ENCODE results near the gene FAHD1.
"Not testable (repeated sequence)": the region's sequence is repeated elsewhere in the genome, so short reads cannot be mapped to it uniquely, and the experiment has no call there.

FAHD1 gene

DNA sequence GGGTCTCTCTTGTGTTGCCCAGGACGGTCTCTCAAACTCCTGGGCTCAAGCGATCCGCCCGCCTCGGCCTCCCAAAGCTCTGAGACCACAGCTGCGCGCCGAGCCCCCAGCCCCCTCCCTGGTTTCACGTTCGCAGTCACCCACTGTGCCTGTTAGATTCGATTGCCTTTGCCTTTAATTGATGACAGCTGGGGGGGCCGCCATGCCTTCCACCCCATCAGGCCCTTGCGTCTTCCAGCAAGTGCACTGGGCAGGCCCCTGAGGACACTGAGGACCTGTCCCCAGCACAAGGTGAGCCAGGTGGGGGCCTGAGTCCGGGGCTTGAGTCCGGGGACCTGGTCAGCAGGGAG lies 36.8 kb upstream of the FAHD1 start:
- DNase-seq: no peak

DNA sequence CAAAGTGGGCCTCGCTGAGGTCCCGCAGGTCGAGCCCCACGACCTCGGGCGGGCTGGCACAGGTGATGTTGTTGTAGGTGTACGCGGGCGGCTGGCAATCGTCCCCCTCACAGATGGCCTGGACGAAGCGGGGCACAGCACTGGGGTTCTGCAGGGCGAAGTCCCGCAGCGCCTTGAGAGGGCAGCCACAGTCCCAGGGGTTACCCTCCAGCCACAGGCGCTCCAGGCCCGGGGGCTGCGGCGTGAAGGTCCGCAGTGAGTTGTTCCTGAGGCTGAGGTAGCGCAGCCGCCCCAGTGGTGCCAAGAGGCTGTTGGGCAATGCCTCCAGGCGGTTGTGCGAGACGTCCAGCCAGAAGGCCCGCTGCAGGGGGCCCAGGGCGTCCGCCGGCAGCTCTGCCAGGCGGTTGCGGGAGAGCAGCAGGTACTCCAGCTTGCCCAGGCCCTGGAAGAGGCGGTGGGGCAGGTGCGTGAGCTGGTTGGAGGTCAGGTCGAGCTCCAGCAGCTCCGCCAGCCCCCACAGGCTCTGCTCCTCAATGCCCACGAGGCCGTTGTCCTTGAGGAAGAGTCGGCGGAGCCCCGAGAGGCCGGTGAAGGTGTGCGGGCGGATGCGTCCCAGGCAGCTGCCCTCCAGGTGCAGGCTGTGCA lies 36.3 kb upstream of the FAHD1 start:
- DNase-seq: no peak

DNA sequence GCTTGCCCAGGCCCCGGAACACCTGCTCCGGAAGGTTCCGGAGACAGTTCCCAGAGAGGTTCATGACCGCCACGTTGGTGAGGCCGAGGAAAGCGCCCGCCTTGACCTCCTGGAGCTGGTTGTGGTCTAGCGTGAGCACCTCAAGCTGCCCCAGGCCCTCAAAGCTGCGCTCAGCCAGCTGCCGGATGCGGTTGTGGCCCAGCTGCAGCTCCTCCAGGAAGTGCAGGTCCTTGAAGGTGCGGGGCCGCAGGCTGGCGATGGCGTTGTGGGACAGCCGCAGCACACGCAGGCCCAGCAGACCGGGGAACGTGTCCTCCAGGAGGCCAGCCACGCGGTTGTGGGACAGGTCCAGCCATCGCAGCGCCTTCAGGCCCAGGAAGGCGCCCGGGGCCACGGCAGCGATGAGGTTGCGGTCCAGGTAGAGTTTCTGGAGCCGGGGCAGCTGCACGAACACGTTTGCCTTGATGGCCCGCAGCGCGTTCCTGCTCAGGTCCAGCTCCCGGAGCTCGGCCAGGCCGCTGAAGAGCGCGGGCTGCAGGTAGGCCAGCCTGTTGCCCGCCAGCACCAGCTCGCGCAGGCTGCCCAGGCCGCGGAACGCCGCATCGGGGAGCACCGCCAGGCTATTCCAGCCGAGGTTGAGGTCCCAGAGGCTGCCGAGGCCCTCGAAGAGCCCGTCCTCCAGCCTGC lies 35.6 kb upstream of the FAHD1 start:
- DNase-seq: no peak

DNA sequence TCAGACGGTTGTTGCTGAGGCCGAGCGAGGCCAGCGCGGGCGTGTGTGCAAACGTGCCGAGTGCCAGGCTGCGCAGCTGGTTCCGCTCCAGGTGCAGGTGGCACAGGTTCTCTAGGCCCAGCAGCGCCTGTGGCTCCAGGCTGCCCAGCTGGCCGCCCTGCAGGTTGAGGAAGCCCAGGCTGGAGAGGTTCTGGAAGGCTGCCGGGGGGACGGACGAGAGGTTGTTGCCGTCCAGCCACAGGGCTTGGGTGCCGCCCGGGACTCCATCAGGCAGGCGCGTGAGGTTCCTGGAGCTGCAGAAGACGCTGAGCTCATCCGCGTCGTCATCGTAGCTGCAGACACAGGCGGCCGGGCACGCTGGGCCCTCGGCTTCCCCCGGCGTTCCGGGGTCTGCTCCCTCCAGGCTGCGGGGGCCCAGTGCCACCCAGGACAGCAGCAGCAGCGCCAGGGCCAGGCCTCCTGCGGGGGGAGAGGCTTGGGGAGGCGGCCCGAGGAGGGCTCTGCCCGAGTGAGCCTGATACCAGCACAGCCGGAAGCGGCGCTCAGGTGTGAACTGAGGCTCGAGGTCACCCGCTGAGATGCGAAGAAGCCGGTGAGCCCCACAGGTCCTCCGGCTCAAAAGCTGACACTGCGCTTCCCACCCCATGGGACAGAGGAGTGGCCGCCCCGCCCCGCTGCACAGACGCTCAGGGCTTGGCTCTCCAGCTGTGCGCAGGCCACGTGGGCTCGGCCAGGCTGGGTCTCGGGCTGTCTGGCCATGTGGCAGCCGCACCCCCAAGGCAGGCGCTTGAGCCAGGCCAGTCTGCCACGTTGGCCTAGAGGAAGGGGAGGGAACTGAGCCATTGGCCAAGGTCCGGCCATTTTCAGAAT lies 34.8 kb upstream of the FAHD1 start:
- DNase-seq: no peak

DNA sequence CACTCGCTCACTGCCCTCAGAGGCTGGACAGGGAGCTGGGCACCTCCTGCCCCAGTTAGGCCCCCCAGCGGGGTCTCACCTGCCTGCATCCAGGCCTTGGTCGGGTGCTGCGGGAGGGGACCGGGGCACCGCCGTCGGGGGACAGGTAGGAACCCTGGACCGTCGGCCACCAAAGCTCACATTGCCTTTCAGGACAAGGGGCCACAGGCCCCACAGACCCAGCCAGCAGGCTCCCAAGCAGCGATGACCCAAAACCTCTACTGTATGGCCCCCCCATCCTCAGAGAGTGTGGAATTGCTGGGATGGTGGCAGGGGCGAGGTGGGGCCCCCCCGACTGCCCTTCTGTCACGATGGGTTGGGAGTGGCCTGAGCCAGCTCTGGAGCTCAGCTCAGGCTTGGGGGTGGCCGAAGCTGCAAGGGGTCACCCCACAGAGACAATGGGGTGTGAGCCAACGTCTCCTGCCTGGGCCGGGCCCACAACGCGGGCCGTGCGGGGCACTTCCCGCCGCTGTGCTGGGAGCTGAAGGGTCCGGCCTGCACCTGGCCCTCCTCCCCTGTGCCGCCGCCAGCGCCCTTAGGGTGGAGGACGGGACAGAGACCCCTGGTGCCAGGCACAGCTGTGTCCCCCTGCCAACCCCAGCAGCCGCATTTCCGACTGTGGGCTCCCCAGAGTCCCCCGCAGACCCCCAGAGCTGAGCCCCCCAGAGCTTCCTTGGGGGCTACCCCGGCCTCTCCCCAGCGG lies 34.0 kb upstream of the FAHD1 start:
- no peak for DNase-seq

DNA sequence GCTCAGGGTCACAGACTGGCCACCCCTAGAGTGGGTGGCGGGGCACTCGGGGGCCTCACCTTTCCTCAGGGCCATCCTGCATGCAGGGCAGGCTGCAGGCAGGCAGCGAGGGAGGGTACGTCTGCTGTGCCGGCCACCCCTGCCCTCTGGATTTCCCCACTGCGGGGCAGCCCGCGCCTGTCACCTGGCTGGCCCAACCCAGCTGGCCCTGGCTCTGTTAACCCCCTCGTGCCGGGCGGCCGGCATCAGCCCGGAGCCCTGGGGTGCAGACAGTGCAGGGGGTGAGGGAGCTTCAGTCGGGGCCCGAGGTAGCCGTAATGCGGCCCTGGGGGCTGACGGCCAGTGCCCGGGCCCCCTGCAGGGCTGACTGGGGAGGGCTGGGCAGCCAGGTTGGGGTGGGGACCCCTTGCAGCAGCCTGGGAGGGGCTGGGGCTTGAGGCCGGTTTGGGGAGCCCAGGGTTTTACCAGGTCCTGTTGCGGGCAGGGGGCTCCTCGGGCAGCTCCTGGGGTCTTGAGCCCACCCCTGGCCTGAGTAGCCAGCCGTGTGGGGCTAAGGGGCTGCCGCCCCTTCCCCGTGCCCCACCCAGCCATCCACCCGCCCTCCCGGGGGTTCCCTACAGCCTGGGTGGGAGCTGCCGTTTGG lies 33.3 kb upstream of the FAHD1 start, which contains the start of gene IGFALS:
TSS of gene IGFALS (minus strand) at position 128 of the 643 bp plus-strand sequence. CDS start at position 75, 53 bp downstream.
- no peak for DNase-seq

DNA sequence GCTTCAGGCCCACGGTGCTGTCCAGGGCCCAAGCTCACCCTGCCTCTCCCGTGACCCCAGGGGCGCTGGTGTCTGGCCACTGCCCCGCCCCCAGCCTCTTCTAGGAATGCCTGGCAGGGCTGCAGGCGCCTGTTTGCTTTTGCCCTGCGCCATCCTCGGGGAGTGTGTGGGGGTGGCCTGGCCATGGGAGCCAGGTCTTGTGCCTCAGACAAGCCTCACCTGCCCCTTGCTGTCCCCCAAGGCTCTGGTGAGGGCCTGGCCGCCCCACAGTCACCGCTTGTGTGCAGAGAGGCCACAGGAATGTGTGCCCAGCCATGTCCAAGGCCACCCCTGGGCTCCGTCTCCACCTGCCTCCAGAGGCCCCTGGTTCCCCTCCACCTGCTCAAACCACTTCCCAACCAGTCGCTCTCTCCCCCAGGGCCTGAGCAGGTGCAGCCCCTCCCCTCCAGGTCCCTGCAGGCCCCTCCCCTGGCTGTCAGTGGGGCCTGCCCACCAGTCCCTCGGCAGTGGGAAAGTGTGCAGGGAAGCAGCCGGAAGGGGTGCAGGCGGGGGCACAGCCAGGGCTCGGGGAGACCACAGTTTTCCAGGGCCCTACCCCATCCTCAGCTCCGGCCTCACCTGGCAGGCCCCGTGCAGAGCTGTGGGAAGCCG lies 32.7 kb upstream of the FAHD1 start:
- no peak for DNase-seq

DNA sequence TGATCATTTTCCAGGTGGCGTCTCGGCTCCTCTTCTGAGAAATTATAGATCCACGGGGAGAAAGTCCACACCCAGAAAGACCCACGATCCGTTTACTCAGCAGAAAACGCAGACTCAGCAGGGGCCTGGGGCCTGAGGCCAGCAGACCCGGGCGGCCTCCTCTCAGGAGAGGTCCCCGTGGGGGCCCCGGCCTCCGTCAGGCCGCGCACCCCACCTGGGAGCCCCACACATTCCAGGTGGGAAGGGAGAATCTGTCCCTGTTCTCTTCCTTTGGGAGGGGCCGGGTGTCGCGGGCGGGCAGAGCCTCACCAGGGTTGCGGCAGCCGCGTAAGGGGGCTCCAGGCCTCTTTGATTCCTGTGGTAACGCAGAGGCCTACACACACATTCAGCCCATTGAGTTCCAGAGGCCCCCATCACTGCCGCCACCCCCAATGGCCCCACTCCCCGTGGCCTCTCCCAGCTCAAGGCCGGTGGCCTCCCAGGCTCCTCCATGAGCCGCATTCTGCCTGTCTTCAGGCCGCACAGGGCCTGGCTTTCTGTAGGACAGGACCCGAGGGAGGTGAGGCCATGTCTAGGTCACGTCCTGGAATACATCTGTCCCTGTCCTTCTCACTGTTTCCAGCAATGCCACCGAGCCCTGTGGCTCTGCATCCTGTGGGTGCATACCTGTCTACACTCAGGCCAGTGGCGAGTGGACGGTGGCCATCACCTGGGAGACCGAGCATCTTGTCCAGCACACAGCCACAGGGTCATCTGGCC lies 31.9 kb upstream of the FAHD1 start:
- no peak for DNase-seq

DNA sequence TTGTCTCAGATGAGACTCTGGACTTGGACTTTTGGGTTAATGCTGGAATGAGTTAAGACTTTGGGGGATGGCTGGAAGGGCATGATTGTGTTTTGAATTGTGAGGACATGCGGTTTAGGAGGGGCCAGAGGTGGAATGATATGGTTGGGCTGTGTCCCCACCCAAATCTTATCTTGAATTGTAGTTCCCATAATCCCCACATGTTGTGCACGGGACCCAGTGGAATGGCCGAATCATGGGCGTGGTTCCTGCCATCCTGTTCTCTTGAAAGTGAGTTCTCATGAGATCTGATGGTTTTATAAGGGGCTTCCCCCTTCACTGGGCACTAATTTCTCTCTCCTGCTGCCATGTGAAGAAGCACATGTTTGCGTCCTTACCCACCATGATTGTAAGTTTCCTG lies 27.7 kb upstream of the FAHD1 start:
- not testable (repeated sequence) for DNase-seq

DNA sequence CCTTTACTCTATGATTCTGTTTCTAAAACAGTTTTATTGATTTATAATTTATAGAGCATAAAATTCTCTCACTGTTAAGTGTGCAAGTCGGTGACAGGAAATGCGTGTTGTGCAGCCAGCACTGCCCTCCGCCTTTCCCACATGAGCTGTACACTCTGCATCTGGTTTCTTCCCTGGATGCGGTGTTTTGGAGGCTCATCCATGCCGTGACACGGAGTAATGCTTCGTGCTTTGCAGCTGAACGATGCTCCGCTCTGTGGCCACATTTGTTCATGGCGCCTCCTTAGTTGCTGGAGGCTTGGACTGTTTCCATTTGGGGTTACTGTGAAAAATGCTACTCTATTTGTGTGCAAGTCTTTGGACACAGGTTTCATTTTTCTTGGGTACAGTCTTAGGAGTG lies 26.3 kb upstream of the FAHD1 start:
- DNase-seq: no peak

DNA sequence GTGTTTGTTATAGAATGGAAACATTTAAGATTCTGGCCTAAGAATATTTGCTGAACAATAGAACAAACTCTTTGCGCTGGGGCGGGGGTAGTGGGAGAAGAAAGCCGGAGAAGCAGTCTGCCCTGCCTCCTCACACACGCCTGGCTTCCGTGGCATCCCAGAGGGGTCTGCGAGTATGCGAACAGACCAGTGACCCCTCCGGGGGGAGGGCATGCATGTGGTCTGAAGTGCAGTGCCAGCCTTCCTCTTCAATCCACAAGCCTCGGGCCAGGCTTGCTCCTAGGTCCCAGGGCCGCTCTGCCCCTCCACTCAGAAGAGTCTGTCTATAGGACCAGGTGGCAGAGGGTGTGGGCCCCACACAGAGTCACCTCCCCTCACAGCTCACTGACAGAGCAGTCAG lies 19.4 kb upstream of the FAHD1 start:
- no peak for DNase-seq

DNA sequence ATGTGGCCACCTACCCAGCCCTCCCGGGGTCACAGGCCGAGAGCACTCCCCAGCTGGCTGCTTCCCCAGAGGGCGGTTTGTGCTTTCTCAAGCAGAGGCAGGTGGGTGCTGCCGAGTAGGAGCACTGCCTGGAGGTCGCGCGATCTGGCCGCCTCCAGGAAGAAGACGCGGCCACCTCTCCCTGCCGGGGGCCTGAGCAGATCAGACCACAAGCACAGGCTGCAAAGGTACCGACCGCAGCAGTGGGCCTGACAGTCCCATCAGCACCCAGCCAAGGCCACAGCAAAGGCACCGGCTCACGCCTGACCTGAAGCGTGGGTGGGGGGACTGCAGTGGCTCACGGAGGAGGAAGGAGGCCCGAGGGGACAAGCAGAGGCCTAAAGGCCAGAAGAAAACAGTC lies 18.3 kb upstream of the FAHD1 start:
- DNase-seq: no peak

DNA sequence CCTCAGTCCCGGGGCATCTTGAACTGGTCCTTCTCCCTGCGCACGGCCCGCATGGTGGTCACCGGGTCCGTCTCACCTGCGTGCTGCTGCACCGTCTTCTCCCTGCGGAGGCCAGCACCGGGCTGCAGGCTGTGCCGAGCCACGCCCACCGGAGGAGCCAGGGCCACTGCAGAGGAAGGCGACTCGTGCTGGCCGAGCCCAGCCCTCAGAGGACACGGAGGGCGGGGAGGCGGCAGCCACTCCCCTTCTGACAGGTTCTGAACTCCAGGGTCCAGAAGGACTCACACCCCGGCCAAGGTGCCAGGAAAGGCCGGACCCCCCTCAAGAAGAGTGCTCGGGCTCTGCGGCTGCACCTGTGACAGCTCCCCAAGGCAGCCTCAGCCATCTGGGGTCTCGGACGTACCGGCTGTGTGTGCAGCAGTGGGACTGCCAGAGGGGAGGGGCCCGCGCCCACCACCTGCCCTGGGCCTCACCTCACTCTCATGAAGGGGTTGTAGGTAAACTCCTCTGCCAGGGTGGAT lies 17.7 kb upstream of the FAHD1 start:
- DNase-seq: no peak

DNA sequence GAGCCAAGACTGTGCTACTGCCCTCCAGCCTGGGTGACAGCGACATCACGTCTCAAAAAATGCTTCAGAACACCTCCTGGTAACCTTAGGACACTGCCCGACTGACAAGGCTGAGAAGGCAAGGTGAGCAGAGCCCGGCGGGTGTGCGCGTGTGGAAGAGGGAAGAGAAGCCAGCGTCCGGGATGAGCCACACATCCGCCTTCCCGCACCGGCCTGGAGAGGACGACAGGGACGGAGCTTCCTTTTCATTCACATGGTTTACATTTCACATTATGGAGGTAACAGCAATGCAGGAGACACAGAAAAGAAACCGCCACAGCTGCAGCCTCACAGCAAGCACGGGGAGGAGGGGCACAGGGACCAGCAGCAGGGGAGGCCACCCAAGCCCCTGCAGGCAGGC lies 16.9 kb upstream of the FAHD1 start:
- no peak for DNase-seq

DNA sequence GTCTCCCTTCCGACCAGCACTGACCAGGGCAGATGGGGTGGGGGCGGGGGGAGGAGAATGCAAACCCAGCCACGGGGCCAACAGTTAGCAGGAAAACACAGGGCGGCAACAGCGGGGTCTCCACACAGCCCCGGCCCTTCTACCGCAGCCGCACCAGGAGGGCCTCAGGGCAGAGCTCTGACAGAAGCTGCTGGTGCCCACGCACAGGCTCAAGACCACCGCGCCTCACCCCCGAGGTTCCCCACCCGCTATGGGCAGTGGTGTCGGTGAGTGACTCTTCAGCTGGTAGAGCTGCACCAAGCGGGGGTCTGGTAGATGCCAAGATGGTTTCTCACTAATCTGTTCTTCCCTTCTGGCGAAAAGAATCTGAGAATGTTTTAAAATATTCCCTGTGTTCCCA lies 16.5 kb upstream of the FAHD1 start:
- DNase-seq: no peak

DNA sequence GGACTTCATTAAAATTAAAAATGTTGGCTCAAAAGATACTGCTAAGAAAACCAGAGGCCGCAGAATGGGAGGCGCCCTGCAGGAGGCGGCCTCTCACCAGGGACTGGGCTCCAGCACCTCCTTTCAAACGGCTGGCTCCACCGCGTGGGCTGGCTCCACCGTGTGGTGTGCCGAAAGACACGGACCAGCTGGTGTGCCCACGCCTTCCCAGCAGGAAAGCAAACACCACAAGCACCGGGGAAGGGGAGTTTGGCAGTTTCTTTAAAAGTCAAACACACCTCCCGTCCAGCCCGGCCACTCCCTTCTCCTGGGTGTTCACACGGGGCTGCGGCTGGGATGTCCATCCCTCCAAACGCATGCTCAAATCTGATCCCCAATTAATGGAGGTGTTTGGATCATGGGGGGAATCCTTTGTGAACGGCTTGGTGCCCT lies 14.3 kb upstream of the FAHD1 start:
- DNase-seq: peak; percentile 48

DNA sequence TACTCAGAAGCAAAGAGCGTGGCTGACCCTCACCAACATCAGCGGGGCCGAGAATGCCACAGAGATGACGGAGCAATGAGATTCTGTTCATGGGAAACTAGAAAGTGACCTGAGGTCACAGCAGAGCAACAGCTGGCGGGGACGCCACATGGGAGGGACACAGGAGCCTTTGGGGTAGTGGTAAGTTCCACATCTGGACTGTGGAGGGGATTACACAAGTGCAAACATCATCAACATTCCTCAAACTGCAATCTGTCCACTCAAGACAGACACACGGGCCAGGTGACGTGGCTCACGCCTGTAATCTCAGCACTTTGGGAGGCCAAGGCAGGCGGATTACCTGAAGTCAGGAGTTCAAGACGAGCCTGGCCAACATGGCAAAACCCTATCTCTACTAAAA lies 11.5 kb upstream of the FAHD1 start:
- no peak for DNase-seq

DNA sequence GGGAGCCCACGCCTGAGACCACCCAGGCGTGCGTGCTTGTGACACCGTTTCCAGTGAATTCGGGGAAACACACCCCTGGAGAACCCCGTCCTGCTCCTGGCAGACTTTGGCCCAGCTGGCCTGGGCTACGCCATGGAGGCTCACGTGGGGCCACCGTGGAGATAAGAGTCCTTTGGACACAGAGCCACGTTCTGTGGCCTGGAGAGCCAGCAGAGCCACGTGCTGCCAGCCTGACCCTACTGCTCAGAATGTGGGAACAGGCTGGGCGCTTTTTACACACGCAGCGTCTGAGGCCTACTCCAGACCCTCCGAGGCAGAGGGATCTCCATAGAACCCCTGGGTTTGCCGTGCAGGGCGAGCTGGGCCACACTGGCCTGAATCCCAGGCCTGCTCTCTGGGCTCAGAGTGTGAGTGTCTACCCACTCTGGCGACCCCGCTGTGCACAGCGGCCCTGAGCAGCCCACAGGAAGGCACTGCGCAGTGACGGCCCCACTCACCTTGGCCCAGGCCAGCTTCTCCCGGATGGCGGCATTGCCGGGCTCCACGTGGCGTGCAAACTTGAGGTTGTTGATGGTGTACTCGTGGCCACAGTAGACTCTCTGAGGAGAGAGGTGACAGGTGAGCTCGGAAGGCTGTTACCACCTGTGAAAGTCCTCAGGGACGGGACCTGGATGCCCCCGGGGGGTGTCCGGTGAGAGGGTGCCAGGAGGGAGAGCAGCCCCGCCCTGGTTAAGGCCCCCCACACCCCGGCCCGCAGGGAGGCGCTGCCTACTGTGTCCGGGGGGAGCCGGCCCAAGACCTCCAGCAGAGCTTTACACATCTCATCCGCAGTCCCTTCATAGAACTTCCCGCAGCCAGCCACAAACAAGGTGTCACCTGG lies 10.4 kb upstream of the FAHD1 start:
- DNase-seq: no peak

DNA sequence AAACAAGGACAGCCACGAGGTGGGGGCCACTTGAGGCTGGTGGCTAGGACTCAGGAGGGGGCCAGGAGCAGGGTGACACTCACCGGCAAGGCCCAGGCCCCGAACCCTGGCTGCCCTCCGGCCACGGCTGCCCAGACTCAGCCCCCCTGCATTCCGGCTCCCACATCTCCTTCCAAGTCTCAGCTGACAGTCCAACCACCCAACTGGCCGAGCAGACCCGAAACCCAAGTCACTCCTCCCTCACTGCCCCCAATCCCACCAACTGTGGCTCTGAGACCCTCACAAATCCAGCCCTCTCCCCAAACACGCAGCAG lies 9.8 kb upstream of the FAHD1 start:
- no peak for DNase-seq

DNA sequence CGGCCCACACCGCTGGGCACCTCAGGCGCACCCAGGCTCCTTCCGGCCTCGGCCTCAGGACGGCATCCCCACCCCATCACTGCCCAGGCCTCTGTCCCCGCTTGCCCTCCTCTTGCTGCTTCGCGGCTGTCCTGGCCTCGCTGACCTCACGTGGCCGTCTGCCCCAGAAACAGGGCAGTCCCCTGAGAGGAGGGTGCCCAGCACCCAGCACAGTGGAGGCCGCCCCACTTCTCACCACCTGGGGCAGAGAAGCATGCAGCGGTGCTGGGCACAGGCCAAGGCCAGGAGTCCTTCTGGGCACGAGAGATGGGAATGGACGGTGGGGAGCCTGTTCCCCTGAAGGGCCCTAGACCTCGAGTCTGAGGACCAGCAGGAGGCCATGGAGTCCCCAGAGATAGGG lies 9.3 kb upstream of the FAHD1 start:
- no peak for DNase-seq
